Measurements from ENCODE around the gene PSMA8. TPM values are rescaled to one million over a fixed set of nuclear protein-coding genes. Genes with fewer than 3 reads are reported as not detected.
A peak's percentile ranks its signal among the peaks of the same experiment; 100 is the strongest.

PSMA8 gene
- total and polyA plus RNA-seq, 11 donors = 0.16 TPM; not detected in 10

- H3K36me3 ChIP-seq = no peaks in the 10 kb centered on the region
- no peaks in the 10 kb centered on the region for H3K9me3 ChIP-seq
- H3K4me3 ChIP-seq = peak within 1 kb of the TSS; percentile 38 to 94 (median 78)
- intact Hi-C loops (cut with DNase I) = loop anchor here in 7 of 10 donors (1.0 to 10.0 kb wide), 5 partner anchors 132 to 428 kb away; partner anchors contain the start of gene SS18 (in 6 of the 7)
- DNase-seq = peak; percentile 93 to 97 (median 94)
- TF ChIP-seq CTCF (IDR thresholded peaks at IDR 0.05) (no peak), POLR2A (IDR thresholded peaks at IDR 0.05) (no peak)
- H3K4me1 ChIP-seq = peaks cover 0 to 20% (median 8%) of the 10 kb centered on the region in 12 donors
- peak; percentile 95 to 99 (median 99) for ATAC-seq
- H3K27ac ChIP-seq = peak within 1 kb of the TSS in 11 of 12 donors; percentile 2 to 77 (median 64)
- 0 to 2% (median 0%) methylated on average over 29 to 101 of the region's 101 CpGs for WGBS, 4 donors
- no peaks in the 10 kb centered on the region for H3K27me3 ChIP-seq
Measured at GRCh38 chr18:26226229-26227050, 92.8 kb downstream of the PSMA8 start, which contains the start of gene TAF4B. TAF4B (plus strand) TSS chr18:26226445; CDS start chr18:26226934, 489 bp downstream.

- TF ChIP-seq CTCF (IDR thresholded peaks at IDR 0.05) (no peak), POLR2A (IDR thresholded peaks at IDR 0.05) (no peak)
- Histone ChIP-seq H3K4me3 (peak overlapping the region; percentile 38 to 94 (median 78)), H3K36me3 (no peaks in the 10 kb centered on the region), H3K9me3 (no peaks in the 10 kb centered on the region), H3K27ac (peak overlapping the region in 7 of 12 donors; percentile 48 to 77 (median 68)), H3K4me1 (peaks cover 0 to 20% (median 8%) of the 10 kb centered on the region in 12 donors), H3K27me3 (no peaks in the 10 kb centered on the region)
- no peak for ATAC-seq
- DNase-seq = no peak
- WGBS, 4 donors = 17 to 27% (median 19%) methylated on average over 20 to 28 of the region's 28 CpGs
- intact Hi-C loops (cut with DNase I) = loop anchor here in 7 of 10 donors (2.0 to 10.0 kb wide), 4 partner anchors 132 to 428 kb away; partner anchors contain the start of gene SS18 (in 5 of the 7)
Measured at GRCh38 chr18:26227051-26227670, 93.5 kb downstream of the PSMA8 start.

GRCh38 chr18:26228562-26229260 is 95.0 kb downstream of the PSMA8 start:
- ATAC-seq = no peak
- no peaks in the 10 kb centered on the region for H3K36me3 ChIP-seq
- no peak overlapping the region for H3K4me3 ChIP-seq
- peaks cover 0 to 20% (median 8%) of the 10 kb centered on the region in 12 donors for H3K4me1 ChIP-seq
- H3K27ac ChIP-seq = no peak overlapping the region
- no peak for DNase-seq
- WGBS, 4 donors = 92 to 96% (median 95%) methylated on average over 6 of the region's 6 CpGs
- no peaks in the 10 kb centered on the region for H3K9me3 ChIP-seq
- no peak for TF ChIP-seq POLR2A (IDR thresholded peaks at IDR 0.05)
- TF ChIP-seq CTCF (IDR thresholded peaks at IDR 0.05) = no peak
- intact Hi-C loops (cut with DNase I) = loop anchor here in 5 of 10 donors (5.0 to 10.0 kb wide), 3 partner anchors 134 to 426 kb away; partner anchors contain the start of gene SS18 (in 3 of the 5)
- no peaks in the 10 kb centered on the region for H3K27me3 ChIP-seq
